KMS-11 (cell line): ENCODE measurements around the gene CCDC181.

Experiments
- H2AFZ ChIP-seq: fragments of 200-600 bp; sonication (generic); 2 replicates; pipeline ENCODE4 v1.6.1; 2016; ENCODE audit warnings: antibody characterized with exemption, mixed run types, low read depth
- H3K27ac ChIP-seq: fragments of 200-600 bp; sonication (generic); 2 replicates; pipeline ENCODE4 v1.6.1; 2016; ENCODE audit warnings: mild to moderate bottlenecking, mixed run types
- H3K27me3 ChIP-seq: fragments of 200-600 bp; sonication (generic); 2 replicates; pipeline ENCODE4 v1.6.1; 2017; ENCODE audit warnings: mild to moderate bottlenecking, low read depth, mixed run types, moderate library complexity; ENCODE audit not compliant: insufficient read depth
- H3K36me3 ChIP-seq: fragments of 200-600 bp; sonication (generic); 2 replicates; pipeline ENCODE4 v1.6.1; 2017; ENCODE audit warnings: mild to moderate bottlenecking, mixed run types; ENCODE audit not compliant: insufficient read depth
- H3K4me1 ChIP-seq: fragments of 200-600 bp; sonication (generic); 2 replicates; pipeline ENCODE4 v1.6.1; 2016; ENCODE audit warnings: mild to moderate bottlenecking, low read depth, mixed run types; ENCODE audit not compliant: poor library complexity, severe bottlenecking
- H3K4me2 ChIP-seq: fragments of 200-600 bp; sonication (generic); 2 replicates; pipeline ENCODE4 v1.7.0; 2016; ENCODE audit warnings: mild to moderate bottlenecking, mixed run types
- H3K4me3 ChIP-seq: fragments of 200-600 bp; sonication (generic); IDR thresholded peaks from 2 replicates; pipeline ENCODE4 v1.6.1; 2017; ENCODE audit warnings: low read depth, low read length, mixed read lengths; ENCODE audit not compliant: insufficient read depth
- H3K79me2 ChIP-seq: fragments of 200-600 bp; sonication (generic); 2 replicates; pipeline ENCODE4 v1.6.1; 2016; ENCODE audit warnings: low read depth, mixed run types; ENCODE audit not compliant: insufficient read depth
- H3K9ac ChIP-seq: fragments of 200-600 bp; sonication (generic); 2 replicates; pipeline ENCODE4 v1.6.1; 2016; ENCODE audit warnings: mild to moderate bottlenecking, mixed run types
- H4K20me1 ChIP-seq: fragments of 200-600 bp; sonication (generic); 2 replicates; pipeline ENCODE4 v1.6.1; 2016; ENCODE audit warnings: mild to moderate bottlenecking, mixed run types; ENCODE audit not compliant: insufficient read depth
- TF ChIP-seq, protein P1 (sequence below): fragments of 200-600 bp; sonication (generic); conservative IDR thresholded peaks from 2 replicates; pipeline ENCODE4 v1.6.1; 2017; ENCODE audit warnings: low read depth, mild to moderate bottlenecking, antibody characterized with exemption, low read length, moderate library complexity, mixed read lengths

The CCDC181 gene

DNA sequence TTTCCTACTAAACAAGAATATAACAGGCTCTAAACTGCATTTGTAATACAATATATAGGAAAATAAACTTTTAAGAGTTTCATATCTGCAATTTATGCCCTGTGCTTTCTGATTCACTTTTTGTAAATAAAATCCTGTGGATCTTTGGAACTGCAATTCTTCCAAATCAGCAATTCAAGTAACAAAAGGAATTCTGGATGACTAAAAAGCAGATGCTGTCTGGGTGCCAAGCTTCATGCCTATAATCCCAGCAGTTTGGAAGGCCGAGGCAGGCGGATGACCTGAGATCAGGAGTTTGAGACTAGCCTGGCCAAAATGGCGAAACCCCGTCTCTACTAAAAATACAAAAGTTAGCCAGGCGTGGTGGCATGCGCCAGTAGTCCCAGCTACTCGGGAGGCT lies 66.0 kb downstream of the CCDC181 start:
- Histone ChIP-seq H3K79me2 (no peaks in the 10 kb centered on the region), H3K9ac (no peak overlapping the region), H3K27me3 (no peaks in the 10 kb centered on the region), H3K27ac (no peak overlapping the region), H3K4me3 (no peak overlapping the region), H2AFZ (no peak overlapping the region), H3K4me1 (peaks cover 6% of the 10 kb centered on the region), H3K4me2 (no peak overlapping the region), H4K20me1 (no peaks in the 10 kb centered on the region), H3K36me3 (no peaks in the 10 kb centered on the region)
- TF ChIP-seq, protein P1, sequence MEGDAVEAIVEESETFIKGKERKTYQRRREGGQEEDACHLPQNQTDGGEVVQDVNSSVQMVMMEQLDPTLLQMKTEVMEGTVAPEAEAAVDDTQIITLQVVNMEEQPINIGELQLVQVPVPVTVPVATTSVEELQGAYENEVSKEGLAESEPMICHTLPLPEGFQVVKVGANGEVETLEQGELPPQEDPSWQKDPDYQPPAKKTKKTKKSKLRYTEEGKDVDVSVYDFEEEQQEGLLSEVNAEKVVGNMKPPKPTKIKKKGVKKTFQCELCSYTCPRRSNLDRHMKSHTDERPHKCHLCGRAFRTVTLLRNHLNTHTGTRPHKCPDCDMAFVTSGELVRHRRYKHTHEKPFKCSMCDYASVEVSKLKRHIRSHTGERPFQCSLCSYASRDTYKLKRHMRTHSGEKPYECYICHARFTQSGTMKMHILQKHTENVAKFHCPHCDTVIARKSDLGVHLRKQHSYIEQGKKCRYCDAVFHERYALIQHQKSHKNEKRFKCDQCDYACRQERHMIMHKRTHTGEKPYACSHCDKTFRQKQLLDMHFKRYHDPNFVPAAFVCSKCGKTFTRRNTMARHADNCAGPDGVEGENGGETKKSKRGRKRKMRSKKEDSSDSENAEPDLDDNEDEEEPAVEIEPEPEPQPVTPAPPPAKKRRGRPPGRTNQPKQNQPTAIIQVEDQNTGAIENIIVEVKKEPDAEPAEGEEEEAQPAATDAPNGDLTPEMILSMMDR = no peak

DNA sequence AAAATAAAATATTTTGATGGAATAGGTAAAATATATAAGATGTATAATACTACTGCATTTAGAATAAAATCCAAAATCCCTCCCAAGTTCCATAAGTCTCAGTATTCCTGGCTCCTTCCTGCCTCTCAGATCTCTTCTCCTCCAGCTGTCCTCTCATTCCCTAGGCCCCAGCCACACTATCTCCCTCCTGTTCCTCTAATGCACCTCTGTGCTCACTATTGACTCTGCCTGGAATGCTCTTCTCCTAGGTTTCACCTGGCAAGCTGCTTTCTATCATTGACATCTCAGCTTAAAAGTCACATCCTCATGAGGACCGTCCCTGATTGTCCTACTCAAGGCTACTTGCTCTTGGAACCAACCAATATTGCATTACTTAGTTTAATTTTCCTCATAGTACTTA lies 66.9 kb downstream of the CCDC181 start:
- no peak overlapping the region for H3K27ac ChIP-seq
- H3K9ac ChIP-seq = no peak overlapping the region
- no peak overlapping the region for H3K4me2 ChIP-seq
- H3K27me3 ChIP-seq = no peaks in the 10 kb centered on the region
- no peak overlapping the region for H2AFZ ChIP-seq
- H3K36me3 ChIP-seq = no peaks in the 10 kb centered on the region
- H3K4me3 ChIP-seq = no peak overlapping the region
- TF ChIP-seq, protein P1 = no peak
- no peaks in the 10 kb centered on the region for H4K20me1 ChIP-seq
- peaks cover 6% of the 10 kb centered on the region for H3K4me1 ChIP-seq
- H3K79me2 ChIP-seq = no peaks in the 10 kb centered on the region

DNA sequence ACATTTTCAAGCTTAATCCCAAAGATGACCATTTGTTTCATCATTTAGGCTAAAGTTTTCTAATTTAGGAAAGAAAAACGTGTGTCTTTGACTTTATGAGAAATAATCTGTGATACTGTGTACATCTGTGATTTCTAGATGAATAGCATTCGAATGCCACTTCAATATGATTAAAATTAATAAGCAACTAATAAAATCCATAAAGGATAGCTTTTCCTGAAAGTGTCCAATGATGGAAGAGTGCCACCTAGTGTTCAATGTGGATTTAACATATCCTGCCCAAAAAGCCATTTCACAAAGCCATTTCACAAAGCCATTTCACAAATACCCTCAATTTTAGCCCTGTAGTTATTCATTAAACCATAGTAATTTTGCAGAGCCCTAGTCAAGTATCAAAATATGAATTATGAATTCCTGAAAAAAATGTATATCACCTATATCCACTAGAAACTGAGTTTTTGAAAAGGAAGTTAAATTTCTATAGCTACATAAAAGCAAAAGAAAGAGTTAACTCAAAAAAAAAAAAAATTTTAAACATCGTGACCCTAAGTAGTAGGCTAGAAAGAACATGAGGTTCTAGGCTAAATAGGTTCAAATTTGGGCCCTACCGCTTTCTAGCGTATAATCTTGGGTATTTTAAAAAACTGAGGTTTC lies 78.8 kb downstream of the CCDC181 start:
- TF ChIP-seq, protein P1 = peak; percentile 97
- H3K79me2 ChIP-seq = no peaks in the 10 kb centered on the region
- H3K27me3 ChIP-seq = no peaks in the 10 kb centered on the region
- no peak overlapping the region for H3K4me2 ChIP-seq
- no peak overlapping the region for H2AFZ ChIP-seq
- no peak overlapping the region for H3K4me3 ChIP-seq
- no peaks in the 10 kb centered on the region for H3K36me3 ChIP-seq
- no peak overlapping the region for H3K27ac ChIP-seq
- H4K20me1 ChIP-seq = no peaks in the 10 kb centered on the region
- H3K4me1 ChIP-seq = no peaks in the 10 kb centered on the region
- H3K9ac ChIP-seq = no peak overlapping the region

DNA sequence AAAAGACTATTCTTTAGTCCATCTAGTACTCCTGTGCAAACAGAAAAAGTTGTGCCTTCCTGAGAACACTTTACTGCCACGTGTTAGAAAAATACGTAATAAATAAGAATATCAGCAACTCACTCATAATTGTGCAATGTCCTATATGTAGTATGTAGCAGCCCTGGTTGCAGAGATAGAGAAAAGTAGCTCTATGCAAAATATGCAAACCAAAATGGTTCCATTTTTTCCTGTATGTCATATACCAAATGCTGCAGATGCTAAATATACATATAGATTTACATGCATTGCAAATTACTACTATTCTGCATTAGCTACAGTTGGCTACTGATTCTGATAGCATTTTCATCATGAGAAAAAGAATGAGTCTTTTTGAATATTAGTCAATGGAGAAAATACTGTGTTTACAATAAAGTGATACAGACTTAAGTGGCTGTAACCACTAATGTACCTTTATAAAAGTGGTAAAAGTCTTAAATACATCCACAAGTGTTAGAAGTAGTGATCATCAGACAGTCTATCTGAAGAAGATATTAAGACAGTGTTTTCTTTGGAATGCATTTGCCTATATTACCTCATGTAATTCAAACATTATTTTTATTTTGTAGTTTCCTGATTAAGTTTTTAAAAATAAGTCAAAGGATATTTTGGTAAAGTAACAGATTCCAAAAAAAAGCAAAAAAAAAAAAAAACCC lies 79.4 kb downstream of the CCDC181 start:
- Histone ChIP-seq H3K4me1 (no peaks in the 10 kb centered on the region), H3K4me3 (no peak overlapping the region), H3K27ac (no peak overlapping the region), H3K36me3 (no peaks in the 10 kb centered on the region), H3K9ac (no peak overlapping the region), H3K4me2 (no peak overlapping the region), H4K20me1 (no peaks in the 10 kb centered on the region), H3K79me2 (no peaks in the 10 kb centered on the region), H3K27me3 (no peaks in the 10 kb centered on the region), H2AFZ (no peak overlapping the region)
- TF ChIP-seq, protein P1 = no peak
